ENCODE data around the gene PRPF6. TPM values are rescaled to one million over a fixed set of nuclear protein-coding genes. Genes with fewer than 3 reads are reported as not detected.
"Not testable (repeated sequence)": the region's sequence is repeated elsewhere in the genome, so short reads cannot be mapped to it uniquely, and the experiment has no call there.

The PRPF6 gene
- total RNA-seq, 1 donor from 2014 or later, result 81.5 TPM

- TF ChIP-seq CTCF (conservative IDR thresholded peaks at IDR 0.05), result no peak
- peak overlapping the region; percentile 84 for H3K4me3 Mint-ChIP-seq
- peaks cover 17% of the 10 kb centered on the region for H3K4me1 Mint-ChIP-seq
These were observed 23.1 kb upstream of the PRPF6 start for GRCh38 chr20:63957690-63958441.

GRCh38 chr20:63958471-63958870 is 22.5 kb upstream of the PRPF6 start:
- no peaks in the 10 kb centered on the region for H3K9me3 Mint-ChIP-seq
- H3K4me3 Mint-ChIP-seq, result peak overlapping the region; percentile 73
- H3K4me1 Mint-ChIP-seq, result peaks cover 17% of the 10 kb centered on the region
- H3K36me3 Mint-ChIP-seq (ENCODE audit: low read depth), result no peaks in the 10 kb centered on the region
- H3K27ac Mint-ChIP-seq (ENCODE audit: unreplicated experiment), result no peak overlapping the region
- H3K27me3 Mint-ChIP-seq (ENCODE audit: low read depth), result no peaks in the 10 kb centered on the region
- no peak for DNase-seq (ENCODE audit: low read depth, low spot score)
- no peak for TF ChIP-seq CTCF (conservative IDR thresholded peaks at IDR 0.05)

More at GRCh38 chr20:63957690-63958441, 23.1 kb upstream of the PRPF6 start:
- Mint-ChIP-seq H3K36me3 (ENCODE audit: low read depth) (no peaks in the 10 kb centered on the region), H3K9me3 (no peaks in the 10 kb centered on the region), H3K27me3 (ENCODE audit: low read depth) (no peaks in the 10 kb centered on the region), H3K27ac (ENCODE audit: unreplicated experiment) (no peak overlapping the region)
- no peak for DNase-seq (ENCODE audit: low read depth, low spot score)

GRCh38 chr20:63958964-63959698 is 21.8 kb upstream of the PRPF6 start:
- TF ChIP-seq CTCF (conservative IDR thresholded peaks at IDR 0.05), result no peak
- Mint-ChIP-seq H3K27ac (ENCODE audit: unreplicated experiment) (no peak overlapping the region), H3K4me3 (no peak overlapping the region), H3K4me1 (peaks cover 10% of the 10 kb centered on the region), H3K36me3 (ENCODE audit: low read depth) (no peaks in the 10 kb centered on the region), H3K9me3 (no peaks in the 10 kb centered on the region), H3K27me3 (ENCODE audit: low read depth) (no peaks in the 10 kb centered on the region)
- DNase-seq (ENCODE audit: low read depth, low spot score), result no peak

- no peaks in the 10 kb centered on the region for H3K9me3 Mint-ChIP-seq
- no peak for TF ChIP-seq CTCF (conservative IDR thresholded peaks at IDR 0.05)
- peak overlapping the region; percentile 49 for H3K4me3 Mint-ChIP-seq
- H3K27me3 Mint-ChIP-seq (ENCODE audit: low read depth), result no peaks in the 10 kb centered on the region
- H3K27ac Mint-ChIP-seq (ENCODE audit: unreplicated experiment), result no peak overlapping the region
- H3K36me3 Mint-ChIP-seq (ENCODE audit: low read depth), result no peaks in the 10 kb centered on the region
- peaks cover 4% of the 10 kb centered on the region for H3K4me1 Mint-ChIP-seq
- no peak for DNase-seq (ENCODE audit: low read depth, low spot score)
These were observed 21.2 kb upstream of the PRPF6 start for GRCh38 chr20:63959699-63960075.

- not testable (repeated sequence) for DNase-seq (ENCODE audit: low read depth, low spot score); H3K4me1 Mint-ChIP-seq; H3K27ac Mint-ChIP-seq (ENCODE audit: unreplicated experiment); H3K9me3 Mint-ChIP-seq; H3K27me3 Mint-ChIP-seq (ENCODE audit: low read depth); H3K36me3 Mint-ChIP-seq (ENCODE audit: low read depth)
- peak overlapping the region; percentile 19 for H3K4me3 Mint-ChIP-seq
These were observed 20.0 kb upstream of the PRPF6 start for GRCh38 chr20:63960654-63961621.

Data from neural crest cell (in vitro differentiated cells).